ENCODE measurements around the gene LCN6.

DNA sequence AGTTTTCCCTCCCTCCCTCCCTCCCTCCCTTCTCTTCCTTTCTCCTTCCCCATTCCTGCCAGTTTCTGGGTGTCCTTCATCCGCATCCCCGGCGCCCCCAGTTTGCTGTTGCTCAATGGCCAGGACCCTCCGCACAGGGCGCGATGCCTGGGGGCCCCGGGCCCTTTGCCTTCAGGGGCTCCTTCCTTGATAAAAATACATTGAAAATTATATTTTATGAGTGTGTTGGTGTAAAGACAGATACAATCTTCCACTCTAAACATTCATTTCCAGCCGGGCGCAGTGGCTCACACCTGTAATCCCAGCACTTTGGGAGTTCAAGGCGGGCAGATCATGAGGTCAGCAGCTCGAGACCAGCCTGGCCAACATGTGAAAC is 53.5 kb downstream of the LCN6 start:
- TF ChIP-seq POLR2A (IDR thresholded peaks at IDR 0.05) (no peak), POLR2AphosphoS5 (IDR thresholded peaks at IDR 0.05; ENCODE audit: insufficient read depth in 1 of 2, low read depth in 1 of 2) (no peak)
- TF ChIP-seq, protein P1, sequence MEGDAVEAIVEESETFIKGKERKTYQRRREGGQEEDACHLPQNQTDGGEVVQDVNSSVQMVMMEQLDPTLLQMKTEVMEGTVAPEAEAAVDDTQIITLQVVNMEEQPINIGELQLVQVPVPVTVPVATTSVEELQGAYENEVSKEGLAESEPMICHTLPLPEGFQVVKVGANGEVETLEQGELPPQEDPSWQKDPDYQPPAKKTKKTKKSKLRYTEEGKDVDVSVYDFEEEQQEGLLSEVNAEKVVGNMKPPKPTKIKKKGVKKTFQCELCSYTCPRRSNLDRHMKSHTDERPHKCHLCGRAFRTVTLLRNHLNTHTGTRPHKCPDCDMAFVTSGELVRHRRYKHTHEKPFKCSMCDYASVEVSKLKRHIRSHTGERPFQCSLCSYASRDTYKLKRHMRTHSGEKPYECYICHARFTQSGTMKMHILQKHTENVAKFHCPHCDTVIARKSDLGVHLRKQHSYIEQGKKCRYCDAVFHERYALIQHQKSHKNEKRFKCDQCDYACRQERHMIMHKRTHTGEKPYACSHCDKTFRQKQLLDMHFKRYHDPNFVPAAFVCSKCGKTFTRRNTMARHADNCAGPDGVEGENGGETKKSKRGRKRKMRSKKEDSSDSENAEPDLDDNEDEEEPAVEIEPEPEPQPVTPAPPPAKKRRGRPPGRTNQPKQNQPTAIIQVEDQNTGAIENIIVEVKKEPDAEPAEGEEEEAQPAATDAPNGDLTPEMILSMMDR (IDR thresholded peaks at IDR 0.05), result no peak
